Left colon (tissue), 2 donors: ENCODE results near the gene CT47C1. TPM values are rescaled to one million over a fixed set of nuclear protein-coding genes. Genes with fewer than 3 reads are reported as not detected.

Source experiments
- total RNA-seq, 2 donors: library from RNA; stranded (reverse); fragmentation: NEBNext Ultra II Directional; extraction: Animal tissue kit (Norgen Biotek cat#: 25700); gene quantifications; one replicate each; pipeline ENCODE4 v1.2.1, GENCODE V29; 2021
- donor health status: DM: no; HTN: no; CAD: no.
- donor health status: DM: yes; HTN: yes; CAD: no.

Gene CT47C1
- total RNA-seq, 2 donors from 2014 or later: not detected

Other genes with a start within 250 kb of the CT47C1 start
- gene ZCCHC12, start 249.2 kb upstream of the CT47C1 start, total RNA-seq: under 1 TPM in 1 of 2 donors, not detected in 1; 0.20 TPM
- 10 to 100 TPM; 10.8 to 11.1 TPM for gene LONRF3, start 98.4 kb upstream of the CT47C1 start, total RNA-seq
- not detected for gene KIAA1210, start 54.8 kb downstream of the CT47C1 start, total RNA-seq
- gene PGRMC1, start 163.3 kb downstream of the CT47C1 start, total RNA-seq: 100 to 1,000 TPM; 122 to 128 TPM